Kidney (tissue), 14 donors: Measurements from ENCODE around the gene KCNQ1. TPM values are rescaled to one million over a fixed set of nuclear protein-coding genes. Genes with fewer than 3 reads are reported as not detected.

Experiments used
- DNase-seq, 5 donors: peaks; one replicate each; pipeline ENCODE4 v3.0.0-alpha.2; 2013 to 2020
- FAIRE-seq: peaks from 2 replicates; lab custom pipeline; 2012; peaks lifted over from hg19 to GRCh38; lab: Jason Lieb, UNC
- H3K27ac ChIP-seq, 2 donors: one replicate each; pipeline ENCODE4 v1.7.0; 2013; ENCODE audit warnings: low read depth in 2 of 2, low read length in 2 of 2, inconsistent platforms in 1 of 2
- H3K27me3 ChIP-seq: one replicate; pipeline ENCODE4 v1.7.1; 2013; ENCODE audit warnings: low read length, inconsistent platforms; ENCODE audit not compliant: control insufficient read depth, insufficient read depth
- H3K36me3 ChIP-seq, 3 donors: one replicate each; pipeline versions ENCODE4 v1.7.0 to v1.7.1; 2013; ENCODE audit warnings: low read length in 3 of 3, control low read depth in 1 of 3, inconsistent platforms in 1 of 3; ENCODE audit not compliant: insufficient read depth in 3 of 3, control insufficient read depth in 2 of 3
- H3K4me1 ChIP-seq, 3 donors: one replicate each; pipeline versions ENCODE4 v1.7.0 to v1.7.1; 2013; ENCODE audit warnings: low read length in 3 of 3, inconsistent platforms in 1 of 3, low read depth in 1 of 3; ENCODE audit not compliant: control insufficient read depth in 2 of 3, insufficient read depth in 2 of 3
- H3K4me3 ChIP-seq, 3 donors: one replicate each; pipeline versions ENCODE4 v1.7.0 to v1.8.1; 2013; ENCODE audit warnings: low read length in 3 of 3, control low read depth in 1 of 3, inconsistent platforms in 1 of 3
- H3K9ac ChIP-seq, 3 donors: one replicate each; pipeline versions ENCODE4 v1.7.0 to v1.7.1; 2013; ENCODE audit warnings: low read length in 3 of 3, control low read depth in 1 of 3, inconsistent platforms in 1 of 3
- H3K9me3 ChIP-seq, 3 donors: one replicate each; pipeline versions ENCODE4 v1.7.0 to v1.7.1; 2013; ENCODE audit warnings: low read length in 3 of 3, control low read depth in 1 of 3, inconsistent platforms in 1 of 3; ENCODE audit not compliant: control insufficient read depth in 2 of 3, insufficient read depth in 1 of 3
- intact Hi-C: fragments of 100-400 bp; cut with DNase I; formaldehyde crosslinking; loops from one replicate; pipeline ENCODE4 v1.11.1; 2022
- polyA plus RNA-seq: library from polyadenylated mRNA; stranded (reverse); fragments of 350-450 nt; fragmentation: Illumina TruSeq; extraction: RNeasy Lipid Tissue Mini Kit (QIAGEN cat#74804); gene quantifications from one replicate; pipeline ENCODE4 v1.2.3, GENCODE V29; 2014; ENCODE audit warnings: low read depth, low replicate concordance; ENCODE audit not compliant: insufficient read depth
- total RNA-seq: library from RNA; stranded (reverse); fragmentation: NEBNext Ultra II Directional; extraction: Animal tissue kit (Norgen Biotek cat#: 25700); gene quantifications from one replicate; pipeline ENCODE4 v1.2.1, GENCODE V29; 2021
- TF ChIP-seq, protein P1 (sequence below): IDR thresholded peaks from 3 replicates; pipeline ENCODE4 v1.5.1; 2012; ENCODE audit warnings: mild to moderate bottlenecking, moderate library complexity, borderline replicate concordance; ENCODE audit not compliant: insufficient read depth; ENCODE audit errors: extremely low read depth
- donor health status: control.
- donor health status: control.
- donor health status: control.
- donor health status: control.
- donor health status: control.
- donor health status: DM: yes; HTN: yes; CAD: no.
- donor health status: Normal renal cell carcinoma (clear cell type).

The KCNQ1 gene
- total and polyA plus RNA-seq, 2 donors from 2014 or later, result 45.5 to 49.4 TPM

DNA sequence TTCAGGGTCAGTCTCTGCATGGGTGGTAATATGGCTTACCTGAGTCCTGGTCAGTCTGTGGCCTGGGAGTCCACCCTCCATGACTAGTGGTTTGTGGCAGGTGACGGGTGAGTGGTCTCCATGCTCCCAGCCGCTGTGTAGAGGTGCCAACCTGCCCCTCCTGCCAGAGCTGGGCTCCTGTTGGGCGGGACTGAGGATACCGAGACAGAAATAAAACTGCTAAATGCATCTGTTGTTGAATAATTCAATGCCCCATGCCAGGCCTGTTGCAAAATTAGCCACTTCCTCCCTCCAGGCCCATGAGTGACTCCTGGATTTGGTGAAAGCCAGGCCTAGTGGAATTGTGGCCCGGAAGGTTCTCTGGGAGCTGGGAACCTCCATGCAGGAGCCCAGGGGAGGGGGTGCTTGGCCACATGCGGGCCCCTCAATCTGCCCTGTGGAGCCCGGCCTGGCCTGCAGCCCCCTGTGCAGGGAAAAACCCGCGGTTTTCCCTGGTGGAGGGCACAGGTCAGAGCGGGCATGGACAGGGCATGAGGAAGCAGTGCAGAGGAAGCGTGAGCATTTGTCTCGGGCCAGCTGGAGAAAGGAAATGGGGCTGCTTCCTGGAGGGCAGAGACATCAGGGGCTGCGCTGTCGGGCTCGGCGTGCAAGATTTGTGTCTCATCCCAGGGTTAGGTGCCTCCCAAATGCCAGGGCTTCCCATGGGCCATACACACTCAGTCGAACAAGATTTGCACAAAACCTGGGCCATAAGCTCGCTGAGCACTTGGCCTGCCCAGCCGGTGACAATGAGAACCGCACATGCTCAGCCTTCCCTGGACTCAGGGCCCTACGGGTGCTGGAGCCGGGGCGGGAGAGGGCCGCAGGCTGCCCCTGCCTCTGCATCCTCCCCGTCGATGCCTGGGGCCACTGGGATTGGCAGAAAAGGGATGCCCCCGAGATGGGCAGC lies 66.9 kb downstream of the KCNQ1 start:
- DNase-seq (peak in 1 of 5 donors; percentile 63), FAIRE-seq (no peak)
- TF ChIP-seq, protein P1, sequence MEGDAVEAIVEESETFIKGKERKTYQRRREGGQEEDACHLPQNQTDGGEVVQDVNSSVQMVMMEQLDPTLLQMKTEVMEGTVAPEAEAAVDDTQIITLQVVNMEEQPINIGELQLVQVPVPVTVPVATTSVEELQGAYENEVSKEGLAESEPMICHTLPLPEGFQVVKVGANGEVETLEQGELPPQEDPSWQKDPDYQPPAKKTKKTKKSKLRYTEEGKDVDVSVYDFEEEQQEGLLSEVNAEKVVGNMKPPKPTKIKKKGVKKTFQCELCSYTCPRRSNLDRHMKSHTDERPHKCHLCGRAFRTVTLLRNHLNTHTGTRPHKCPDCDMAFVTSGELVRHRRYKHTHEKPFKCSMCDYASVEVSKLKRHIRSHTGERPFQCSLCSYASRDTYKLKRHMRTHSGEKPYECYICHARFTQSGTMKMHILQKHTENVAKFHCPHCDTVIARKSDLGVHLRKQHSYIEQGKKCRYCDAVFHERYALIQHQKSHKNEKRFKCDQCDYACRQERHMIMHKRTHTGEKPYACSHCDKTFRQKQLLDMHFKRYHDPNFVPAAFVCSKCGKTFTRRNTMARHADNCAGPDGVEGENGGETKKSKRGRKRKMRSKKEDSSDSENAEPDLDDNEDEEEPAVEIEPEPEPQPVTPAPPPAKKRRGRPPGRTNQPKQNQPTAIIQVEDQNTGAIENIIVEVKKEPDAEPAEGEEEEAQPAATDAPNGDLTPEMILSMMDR, result no peak
- intact Hi-C loops, result no loop called here
- no peak overlapping the region for H3K9ac ChIP-seq
- H3K27me3 ChIP-seq, result no peaks in the 10 kb centered on the region
- H3K36me3 ChIP-seq, result no peaks in the 10 kb centered on the region
- H3K4me1 ChIP-seq, result peaks cover 0 to 17% (median 0%) of the 10 kb centered on the region in 3 donors
- H3K9me3 ChIP-seq, result no peaks in the 10 kb centered on the region
- H3K4me3 ChIP-seq, result no peak overlapping the region
- H3K27ac ChIP-seq, result peak overlapping the region; percentile 26 to 63

DNA sequence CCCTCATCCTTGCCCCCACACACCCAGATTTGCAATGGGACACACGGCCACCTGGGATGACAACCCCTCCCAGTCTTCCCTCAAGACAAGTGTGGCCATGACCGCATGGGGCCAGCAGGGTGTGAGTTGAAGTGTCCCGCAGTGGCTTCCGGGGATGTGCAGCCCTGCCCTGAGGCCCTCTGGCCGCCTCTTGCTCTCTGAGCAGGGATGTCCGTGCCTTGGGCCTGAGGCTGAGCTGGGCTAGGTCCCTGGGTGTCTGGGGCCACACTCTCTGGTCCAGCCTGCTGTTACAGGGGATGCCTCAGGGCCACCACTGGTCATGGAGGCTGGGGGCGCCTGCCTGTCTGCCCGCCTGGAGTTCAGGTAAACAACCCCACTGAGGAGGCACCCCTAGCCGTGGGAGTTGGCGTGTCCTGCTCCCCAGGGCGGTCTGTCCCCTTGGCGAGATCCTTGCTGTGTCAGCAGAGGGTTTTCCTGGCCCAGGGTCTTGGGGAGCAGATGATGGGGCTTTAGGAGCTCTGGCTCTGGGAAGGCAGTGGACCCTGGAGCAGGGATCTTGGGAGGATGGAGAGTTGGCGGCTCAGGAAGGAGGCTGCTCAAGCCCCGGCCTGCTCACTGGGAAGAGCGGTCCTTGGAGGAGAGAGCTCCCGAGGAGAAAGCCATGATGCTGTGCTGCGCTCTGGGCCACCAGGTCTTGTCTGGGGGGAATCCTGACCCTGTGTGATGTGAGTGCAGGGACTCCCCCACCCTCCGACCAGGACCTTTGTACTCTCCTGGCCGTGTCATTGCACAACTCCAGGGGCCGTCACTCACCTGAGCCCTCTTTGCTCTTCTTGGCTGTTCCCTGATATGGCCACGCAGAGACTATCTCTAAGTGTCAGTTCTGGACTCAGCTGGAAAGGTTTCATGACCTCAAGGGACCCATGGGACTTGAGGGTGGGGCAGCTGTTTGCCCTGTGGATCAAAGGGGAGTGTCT lies 67.9 kb downstream of the KCNQ1 start:
- FAIRE-seq (no peak), DNase-seq (peak in 1 of 5 donors; percentile 73)

DNA sequence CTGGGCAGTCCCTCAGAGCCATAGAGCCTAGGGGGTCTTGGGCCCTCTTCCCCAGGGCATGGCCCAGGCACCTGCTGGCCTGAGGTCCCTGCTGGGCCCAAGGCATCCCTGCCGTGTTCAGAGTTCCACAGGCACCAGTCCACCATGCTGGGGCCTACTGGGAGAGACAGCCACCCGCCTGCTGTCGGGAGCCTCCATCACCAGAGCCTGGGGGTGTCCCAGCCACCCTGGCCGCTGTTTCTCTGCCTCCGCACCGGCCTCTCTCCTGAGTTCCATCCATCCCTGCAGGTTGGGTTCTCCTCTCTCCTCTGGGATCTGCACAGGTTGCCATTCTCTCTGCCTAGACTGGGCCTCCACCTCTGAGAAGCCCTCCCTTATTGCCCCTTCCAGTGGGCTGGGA lies 68.6 kb downstream of the KCNQ1 start:
- intact Hi-C loops, result no loop called here
- FAIRE-seq, result no peak
- TF ChIP-seq, protein P1, result no peak
- peak in 1 of 5 donors; percentile 54 for DNase-seq
- no peaks in the 10 kb centered on the region for H3K36me3 ChIP-seq
- no peaks in the 10 kb centered on the region for H3K27me3 ChIP-seq
- H3K27ac ChIP-seq, result no peak overlapping the region
- no peak overlapping the region for H3K9ac ChIP-seq
- H3K4me1 ChIP-seq, result peaks cover 0 to 17% (median 0%) of the 10 kb centered on the region in 3 donors
- H3K9me3 ChIP-seq, result no peaks in the 10 kb centered on the region
- H3K4me3 ChIP-seq, result no peak overlapping the region

More for the DNA sequence above, 67.9 kb downstream of the KCNQ1 start:
- H3K4me1 ChIP-seq, result peaks cover 0 to 17% (median 0%) of the 10 kb centered on the region in 3 donors
- no peaks in the 10 kb centered on the region for H3K27me3 ChIP-seq
- no peak overlapping the region for H3K9ac ChIP-seq
- no peaks in the 10 kb centered on the region for H3K36me3 ChIP-seq
- H3K27ac ChIP-seq, result no peak overlapping the region
- no peak overlapping the region for H3K4me3 ChIP-seq
- no peaks in the 10 kb centered on the region for H3K9me3 ChIP-seq
- TF ChIP-seq, protein P1, result no peak
- intact Hi-C loops, result no loop called here
